ENCODE measurements around the gene C2orf68.

DNA sequence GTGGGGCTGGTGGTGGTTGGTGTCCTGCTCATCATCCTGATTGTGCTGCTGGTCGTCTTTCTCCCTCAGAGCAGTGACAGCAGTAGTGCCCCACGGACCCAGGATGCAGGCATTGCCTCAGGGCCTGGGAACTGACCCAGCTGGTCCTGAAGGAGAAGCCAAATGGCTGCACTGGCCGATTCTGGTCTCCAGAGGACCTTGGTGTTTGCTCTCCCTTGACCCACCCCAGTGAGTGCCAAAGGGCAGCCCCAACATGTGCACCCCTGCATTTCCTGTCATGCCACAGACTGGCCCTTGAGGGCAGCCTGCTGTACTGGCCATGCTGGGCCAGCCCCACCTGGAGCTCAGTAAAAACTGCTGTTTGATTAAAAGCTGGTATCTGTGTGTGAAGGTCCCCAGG lies 18.8 kb downstream of the C2orf68 start:
- TF ChIP-seq EZH2 (IDR thresholded peaks at IDR 0.05; ENCODE audit: low read length) = no peak
- TF ChIP-seq, protein P1, sequence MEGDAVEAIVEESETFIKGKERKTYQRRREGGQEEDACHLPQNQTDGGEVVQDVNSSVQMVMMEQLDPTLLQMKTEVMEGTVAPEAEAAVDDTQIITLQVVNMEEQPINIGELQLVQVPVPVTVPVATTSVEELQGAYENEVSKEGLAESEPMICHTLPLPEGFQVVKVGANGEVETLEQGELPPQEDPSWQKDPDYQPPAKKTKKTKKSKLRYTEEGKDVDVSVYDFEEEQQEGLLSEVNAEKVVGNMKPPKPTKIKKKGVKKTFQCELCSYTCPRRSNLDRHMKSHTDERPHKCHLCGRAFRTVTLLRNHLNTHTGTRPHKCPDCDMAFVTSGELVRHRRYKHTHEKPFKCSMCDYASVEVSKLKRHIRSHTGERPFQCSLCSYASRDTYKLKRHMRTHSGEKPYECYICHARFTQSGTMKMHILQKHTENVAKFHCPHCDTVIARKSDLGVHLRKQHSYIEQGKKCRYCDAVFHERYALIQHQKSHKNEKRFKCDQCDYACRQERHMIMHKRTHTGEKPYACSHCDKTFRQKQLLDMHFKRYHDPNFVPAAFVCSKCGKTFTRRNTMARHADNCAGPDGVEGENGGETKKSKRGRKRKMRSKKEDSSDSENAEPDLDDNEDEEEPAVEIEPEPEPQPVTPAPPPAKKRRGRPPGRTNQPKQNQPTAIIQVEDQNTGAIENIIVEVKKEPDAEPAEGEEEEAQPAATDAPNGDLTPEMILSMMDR (optimal IDR thresholded peaks at IDR 0.05 in 1 of 3, IDR thresholded peaks at IDR 0.05 in 1 of 3, conservative IDR thresholded peaks at IDR 0.05 in 1 of 3; ENCODE audit: extremely low read depth in 1 of 3, insufficient read depth in 2 of 3, low read length in 3 of 3) = no peak

Data from keratinocyte (primary cell).